HEK293 (cell line): Measurements from ENCODE around the gene PDE6C.

Source experiments
- CTCF ChIA-PET: fragments of 350-600 bp; formaldehyde crosslinking; extraction: SDS; loops from one replicate; lab custom pipeline; 2021; ENCODE audit warnings: antibody characterized with exemption; lab: Yijun Ruan, JAX
- POLR2A ChIA-PET: fragments of 300-600 bp; formaldehyde crosslinking; extraction: SDS; loops from one replicate; lab custom pipeline; 2020; ENCODE audit warnings: antibody characterized with exemption, inconsistent platforms; lab: Yijun Ruan, JAX
- H3K27ac ChIP-seq: fragments of 200-500 bp; sonication (Bioruptor generic); 2 replicates; pipeline ENCODE4 v1.5.1; 2014; ENCODE audit warnings: low read depth, low read length, control low read depth, inconsistent platforms; ENCODE audit errors: extremely low read depth
- H3K36me3 ChIP-seq, 2 experiments: fragments of 200-500 bp in 1 of 2; sonication (Bioruptor generic) in 1 of 2; 1 replicate in 1 of 2; 2 replicates in 1 of 2; pipeline ENCODE4 v1.5.1; 2014 to 2017; ENCODE audit warnings: inconsistent platforms in 2 of 2, low read length in 2 of 2; ENCODE audit not compliant: control insufficient read depth in 2 of 2, insufficient read depth in 1 of 2
- H3K4me1 ChIP-seq: fragments of 200-500 bp; sonication (Bioruptor generic); 2 replicates; pipeline ENCODE4 v1.5.1; 2014; ENCODE audit warnings: mild to moderate bottlenecking, low read length, inconsistent platforms; ENCODE audit not compliant: control insufficient read depth, insufficient read depth
- H3K4me3 ChIP-seq: 2 replicates; pipeline ENCODE4 v1.5.1; 2011; ENCODE audit warnings: low read depth, mild to moderate bottlenecking, control low read depth, low read length, moderate library complexity
- H3K9me3 ChIP-seq: fragments of 200-500 bp; sonication (Bioruptor generic); 2 replicates; pipeline ENCODE4 v1.5.1; 2014; ENCODE audit warnings: low read depth, low read length, inconsistent platforms; ENCODE audit not compliant: control insufficient read depth, insufficient read depth
- ATF2 ChIP-seq: fragments of 450-650 bp; formaldehyde crosslinking; IDR thresholded peaks from 2 replicates; pipeline ENCODE4 v1.5.1; 2016; ENCODE audit warnings: missing biosample characterization, missing genetic modification characterization, low read depth
- PBX3 ChIP-seq: sonication (generic); formaldehyde crosslinking; IDR thresholded peaks from 2 replicates; pipeline ENCODE4 v1.8.1; 2022; ENCODE audit warnings: mild to moderate bottlenecking, moderate library complexity, missing genetic modification reagents
- PRDM2 ChIP-seq: fragments of 450-650 bp; formaldehyde crosslinking; IDR thresholded peaks from 2 replicates; pipeline ENCODE4 v1.5.1; 2016; ENCODE audit warnings: missing biosample characterization, missing genetic modification characterization, borderline replicate concordance
- ZBTB49 ChIP-seq: fragments of 450-650 bp; formaldehyde crosslinking; IDR thresholded peaks from 2 replicates; pipeline ENCODE4 v1.5.1; 2016; ENCODE audit warnings: missing biosample characterization, missing genetic modification characterization, low read depth
- ZNF140 ChIP-seq: fragments of 450-650 bp; formaldehyde crosslinking; IDR thresholded peaks from 2 replicates; pipeline ENCODE4 v1.5.1; 2016; ENCODE audit warnings: missing biosample characterization, missing genetic modification characterization
- ZNF274 ChIP-seq, 2 experiments: fragments of 200-500 bp in 1 of 2; fragments of 450-650 bp in 1 of 2; sonication (Bioruptor generic) in 1 of 2; formaldehyde crosslinking in 1 of 2; IDR thresholded peaks; 2 replicates each; pipeline versions ENCODE4 v1.5.1 to v1.6.1; 2014 to 2016; ENCODE audit warnings: borderline replicate concordance in 1 of 2, inconsistent platforms in 1 of 2, low read length in 1 of 2, missing biosample characterization in 1 of 2, missing genetic modification characterization in 1 of 2
- ZNF48 ChIP-seq: fragments of 450-650 bp; formaldehyde crosslinking; IDR thresholded peaks from 2 replicates; pipeline ENCODE4 v1.5.1; 2016; ENCODE audit warnings: missing biosample characterization, missing genetic modification characterization
- ZNF555 ChIP-seq: fragments of 450-650 bp; formaldehyde crosslinking; conservative IDR thresholded peaks from 2 replicates; pipeline ENCODE4 v1.5.1; 2017; ENCODE audit warnings: missing biosample characterization, mild to moderate bottlenecking, missing genetic modification characterization, inconsistent platforms
- ZNF664 ChIP-seq: fragments of 450-650 bp; formaldehyde crosslinking; IDR thresholded peaks from 2 replicates; pipeline ENCODE4 v1.5.1; 2016; ENCODE audit warnings: missing biosample characterization, missing genetic modification characterization
- ZNF677 ChIP-seq: fragments of 450-650 bp; IDR thresholded peaks from 2 replicates; pipeline ENCODE4 v1.5.0; 2018; ENCODE audit warnings: missing biosample characterization, mild to moderate bottlenecking, missing genetic modification characterization, moderate library complexity
- ZSCAN18 ChIP-seq: fragments of 450-650 bp; formaldehyde crosslinking; IDR thresholded peaks from 2 replicates; pipeline ENCODE4 v1.5.1; 2016; ENCODE audit warnings: missing biosample characterization, missing genetic modification characterization

Gene PDE6C

GRCh38 chr10:93657757-93658156, 45.4 kb downstream of the PDE6C start:
- no peak overlapping the region for H3K27ac ChIP-seq
- peaks cover 0 to 2% of the 10 kb centered on the region in 2 experiments; a peak in 2 of 3 replicates for H3K36me3 ChIP-seq
- no peaks in the 10 kb centered on the region for H3K4me1 ChIP-seq
- no peak overlapping the region for H3K4me3 ChIP-seq
- TF ChIP-seq PBX3 (CRISPR knock-in tag) (no peak), ZNF48 (tag by site-specific recombination) (no peak), ZNF274 (IDR thresholded peaks at IDR 0.05; ENCODE audit: low read length) (no peak), ZNF274 (tag by site-specific recombination; IDR thresholded peaks at IDR 0.05; ENCODE audit: borderline replicate concordance) (no peak), ZNF677 (tag by site-specific recombination) (no peak), ZNF664 (tag by site-specific recombination) (no peak), ZSCAN18 (tag by site-specific recombination) (no peak)
- TF ChIP-seq, all 188 proteins: peak for 0
- ChIA-PET POLR2A (no interaction called here), CTCF (interaction anchor here (0.7 to 0.9 kb wide), 2 partner anchors 30 to 103 kb away, joined by 3 read pairs; no protein-coding TSS in a partner anchor)
- no peaks in the 10 kb centered on the region for H3K9me3 ChIP-seq

- no peaks in the 10 kb centered on the region for H3K4me1 ChIP-seq
- TF ChIP-seq ZBTB49 (no peak), PRDM2 (tag by site-specific recombination) (no peak), ZNF140 (tag by site-specific recombination) (no peak), ATF2 (peak; percentile 79), ZNF555 (no peak)
- no peaks in the 10 kb centered on the region for H3K9me3 ChIP-seq
- H3K4me3 ChIP-seq, result no peak overlapping the region
- POLR2A ChIA-PET, result no interaction called here
- CTCF ChIA-PET, result no interaction called here
- no peak overlapping the region for H3K27ac ChIP-seq
- H3K36me3 ChIP-seq, result peaks cover 30 to 44% of the 10 kb centered on the region in 2 experiments
These were observed 53.7 kb downstream of the PDE6C start for GRCh38 chr10:93666030-93666429.
